Common myeloid progenitor, CD34-positive (primary cell): ENCODE results near the gene GK. TPM values are rescaled to one million over a fixed set of nuclear protein-coding genes. Genes with fewer than 3 reads are reported as not detected.
A peak's percentile ranks its signal among the peaks of the same experiment; 100 is the strongest.

Experiments used
- CTCF ChIA-PET: fragments of 350-600 bp; sonication (Branson Sonifier 250); formaldehyde crosslinking; loops from one replicate; lab custom pipeline; 2021; ENCODE audit warnings: antibody characterized with exemption; lab: Charles Lee
- POLR2A ChIA-PET: fragments of 350-600 bp; sonication (Branson Sonifier 250); formaldehyde crosslinking; loops from one replicate; lab custom pipeline; 2021; ENCODE audit warnings: antibody characterized with exemption; lab: Charles Lee
- DNase-seq, 3 donors: peaks; one replicate each; pipeline versions ENCODE4 v3.0.0 to v3.0.0-alpha.2; 2013
- H3K27ac ChIP-seq, 2 experiments: 1 replicate in 1 of 2; 2 replicates in 1 of 2; pipeline ENCODE4 v1.7.0; 2013; ENCODE audit warnings: inconsistent platforms in 2 of 2, low read length in 2 of 2, mild to moderate bottlenecking in 2 of 2, low read depth in 1 of 2, moderate library complexity in 1 of 2; ENCODE audit not compliant: severe bottlenecking in 2 of 2, insufficient read depth in 1 of 2, poor library complexity in 1 of 2
- H3K27me3 ChIP-seq, 5 experiments: replicated peaks in 2 of 5; 1 replicate in 3 of 5; 2 replicates in 2 of 5; pipeline versions ENCODE4 v1.6.1 to v1.7.0; 2013; ENCODE audit warnings: low read length in 4 of 5, mild to moderate bottlenecking in 2 of 5, moderate library complexity in 2 of 5, inconsistent platforms in 1 of 5; ENCODE audit not compliant: insufficient read depth in 5 of 5, control insufficient read depth in 4 of 5
- H3K36me3 ChIP-seq, 4 experiments: 1 replicate in 2 of 4; 2 replicates in 2 of 4; pipeline versions ENCODE4 v1.6.1 to v1.7.0; 2013; ENCODE audit warnings: low read length in 3 of 4, control low read depth in 1 of 4, mild to moderate bottlenecking in 1 of 4; ENCODE audit not compliant: control insufficient read depth in 4 of 4, insufficient read depth in 4 of 4
- H3K4me1 ChIP-seq, 4 experiments: 1 replicate in 3 of 4; 2 replicates in 1 of 4; pipeline versions ENCODE4 v1.6.1 to v1.7.1; 2013; ENCODE audit warnings: low read length in 3 of 4, mild to moderate bottlenecking in 3 of 4, control low read depth in 1 of 4, inconsistent platforms in 1 of 4, moderate library complexity in 1 of 4; ENCODE audit not compliant: control insufficient read depth in 4 of 4, insufficient read depth in 4 of 4; ENCODE audit errors: control extremely low read depth in 1 of 4
- H3K4me3 ChIP-seq, 7 experiments: 1 replicate in 4 of 7; 2 replicates in 3 of 7; pipeline versions ENCODE4 v1.5.1 to v1.7.0; 2013; ENCODE audit warnings: mild to moderate bottlenecking in 7 of 7, low read length in 6 of 7, moderate library complexity in 6 of 7, inconsistent platforms in 2 of 7, low read depth in 2 of 7, control low read depth in 1 of 7; ENCODE audit not compliant: insufficient read depth in 4 of 7, control insufficient read depth in 1 of 7; ENCODE audit errors: extremely low read depth in 1 of 7
- H3K9me3 ChIP-seq, 5 experiments: 1 replicate in 4 of 5; 2 replicates in 1 of 5; pipeline versions ENCODE4 v1.6.1 to v1.7.1; 2013; ENCODE audit warnings: low read length in 4 of 5, mild to moderate bottlenecking in 2 of 5, inconsistent platforms in 1 of 5, low read depth in 1 of 5, moderate library complexity in 1 of 5; ENCODE audit not compliant: control insufficient read depth in 4 of 5, insufficient read depth in 2 of 5; ENCODE audit errors: control extremely low read depth in 1 of 5
- WGBS: methylation state at CpG from one replicate; pipeline ENCODE4 v1.1.5; 2013; ENCODE audit not compliant: insufficient coverage; 5-methylcytosine and 5-hydroxymethylcytosine counted together
- polyA plus RNA-seq: library from polyadenylated mRNA; unstranded; fragments of 120-200 nt; gene quantifications from one replicate; pipeline ENCODE4 v1.2.1, GENCODE V29; 2013

Gene GK
- 14.0 TPM for polyA plus RNA-seq

GRCh38 chrX:30653415-30654131 is at the start of gene GK:
Gene GK, plus strand, starts transcription at chrX:30653423. Its CDS starts 115 bp downstream, at chrX:30653538.
- Histone ChIP-seq H3K4me1 (peaks cover 0 to 20% (median 10%) of the 10 kb centered on the region in 4 experiments), H3K36me3 (no peaks in the 10 kb centered on the region), H3K4me3 (peak within 1 kb of the TSS; percentile 58 to 89 (median 74)), H3K9me3 (no peaks in the 10 kb centered on the region), H3K27ac (peak within 1 kb of the TSS; percentile 34 to 81), H3K27me3 (no peaks in the 10 kb centered on the region)
- peak in 2 of 3 donors; percentile 25 to 41 for DNase-seq
- CTCF ChIA-PET = interaction anchor here (2.1 kb wide), 1 partner anchor 11 kb away, joined by 6 read pairs; no protein-coding TSS in a partner anchor
- POLR2A ChIA-PET = no interaction called here
- WGBS = 35% methylated on average over 28 of the region's 53 CpGs

- no peaks in the 10 kb centered on the region for H3K4me1 ChIP-seq
- H3K9me3 ChIP-seq = no peaks in the 10 kb centered on the region
- no peak overlapping the region for H3K27ac ChIP-seq
- no peak for DNase-seq
- no peaks in the 10 kb centered on the region for H3K36me3 ChIP-seq
- CTCF ChIA-PET = no interaction called here
- H3K27me3 ChIP-seq = no peaks in the 10 kb centered on the region
- POLR2A ChIA-PET = interaction anchor here (0.7 kb wide), 1 partner anchor 18 kb away, joined by 5 read pairs; no protein-coding TSS in a partner anchor
- 50% methylated on average over 1 of the region's 1 CpG for WGBS
- H3K4me3 ChIP-seq = no peak overlapping the region
These were observed 46.1 kb upstream of the GK start for GRCh38 chrX:30607155-30607554.

GRCh38 chrX:30610026-30610425 is 43.2 kb upstream of the GK start:
- Histone ChIP-seq H3K27ac (no peak overlapping the region), H3K36me3 (no peaks in the 10 kb centered on the region), H3K4me1 (no peaks in the 10 kb centered on the region), H3K4me3 (no peak overlapping the region), H3K9me3 (no peaks in the 10 kb centered on the region), H3K27me3 (no peaks in the 10 kb centered on the region)
- ChIA-PET CTCF (no interaction called here), POLR2A (interaction anchor here (0.5 kb wide), 1 partner anchor 267 kb away, joined by 3 read pairs; no protein-coding TSS in a partner anchor)
- WGBS = 80% methylated on average over 1 of the region's 2 CpGs
- DNase-seq = no peak

GRCh38 chrX:30612250-30612655 is 41.0 kb upstream of the GK start:
- CTCF ChIA-PET = interaction anchor here (0.7 kb wide), 1 partner anchor 101 kb away, joined by 3 read pairs; no protein-coding TSS in a partner anchor
- Histone ChIP-seq H3K27me3 (no peaks in the 10 kb centered on the region), H3K4me3 (no peak overlapping the region), H3K36me3 (no peaks in the 10 kb centered on the region), H3K4me1 (no peaks in the 10 kb centered on the region), H3K9me3 (peaks cover 0 to 2% (median 0%) of the 10 kb centered on the region in 5 experiments), H3K27ac (no peak overlapping the region)
- DNase-seq = no peak
- 93% methylated on average over 6 of the region's 6 CpGs for WGBS
- POLR2A ChIA-PET = no interaction called here

- H3K4me1 ChIP-seq = peaks cover 0 to 4% (median 0%) of the 10 kb centered on the region in 4 experiments
- H3K9me3 ChIP-seq = peaks cover 0 to 2% (median 0%) of the 10 kb centered on the region in 5 experiments
- H3K36me3 ChIP-seq = no peaks in the 10 kb centered on the region
- CTCF ChIA-PET = no interaction called here
- no peak for DNase-seq
- H3K27me3 ChIP-seq = no peaks in the 10 kb centered on the region
- no peak overlapping the region for H3K27ac ChIP-seq
- WGBS = 66% methylated on average over 4 of the region's 5 CpGs
- no peak overlapping the region for H3K4me3 ChIP-seq
- POLR2A ChIA-PET = no interaction called here
These were observed 39.5 kb upstream of the GK start for GRCh38 chrX:30613721-30614120.

- Histone ChIP-seq H3K4me3 (no peak overlapping the region), H3K36me3 (no peaks in the 10 kb centered on the region), H3K27me3 (no peaks in the 10 kb centered on the region), H3K27ac (no peak overlapping the region), H3K4me1 (peaks cover 0 to 4% (median 0%) of the 10 kb centered on the region in 4 experiments), H3K9me3 (peaks cover 0 to 2% (median 0%) of the 10 kb centered on the region in 5 experiments)
- POLR2A ChIA-PET = no interaction called here
- no peak for DNase-seq
- WGBS = no CpG with 5 or more reads among the region's 4 CpGs
- CTCF ChIA-PET = no interaction called here
These were observed 38.0 kb upstream of the GK start for GRCh38 chrX:30615229-30615628.

GRCh38 chrX:30618160-30618765 is 35.0 kb upstream of the GK start:
- peaks cover 0 to 4% (median 0%) of the 10 kb centered on the region in 4 experiments for H3K4me1 ChIP-seq
- CTCF ChIA-PET = interaction anchor here (0.9 kb wide), 1 partner anchor 46 kb away, joined by 3 read pairs; no protein-coding TSS in a partner anchor
- WGBS = 72% methylated on average over 5 of the region's 7 CpGs

More at GRCh38 chrX:30618160-30618765, 35.0 kb upstream of the GK start:
- Histone ChIP-seq H3K27me3 (no peaks in the 10 kb centered on the region), H3K36me3 (no peaks in the 10 kb centered on the region), H3K9me3 (peaks cover 2 to 8% (median 5%) of the 10 kb centered on the region in 5 experiments), H3K4me3 (peak overlapping the region in 1 of 7 experiments; percentile 5), H3K27ac (no peak overlapping the region)
- peak in 2 of 3 donors; percentile 34 to 39 for DNase-seq
- POLR2A ChIA-PET = no interaction called here
